Measurements from ENCODE around the gene TMPRSS7. TPM values are rescaled to one million over a fixed set of nuclear protein-coding genes. Genes with fewer than 3 reads are reported as not detected.

The TMPRSS7 gene
- total and polyA plus RNA-seq, 2 of the 8 experiments (the other 6 are each of a cell fraction or from before 2014, with no cell fraction given): not detected

- TF ChIP-seq TCF12 (IDR thresholded peaks at IDR 0.05; ENCODE audit: low read depth, low read length) (no peak), KDM4A (IDR thresholded peaks at IDR 0.05; ENCODE audit: low read depth, low read length, severe bottlenecking) (no peak), JUN (IDR thresholded peaks at IDR 0.05; ENCODE audit: low read depth, low read length) (no peak)
Observed at GRCh38 chr3:112001526-112001925, 33.0 kb upstream of the TMPRSS7 start (continued).
